Right lobe of liver (tissue), 4 donors: ENCODE data around the gene ZNF557.
"Not testable (repeated sequence)": the region's sequence is repeated elsewhere in the genome, so short reads cannot be mapped to it uniquely, and the experiment has no call there.

Experiments used
- CTCF ChIP-seq, 4 donors: fragments of 200-600 bp in 3 of 4; fragments of 450-650 bp in 1 of 4; IDR thresholded peaks; one replicate each; pipeline versions ENCODE4 v1.5.1 to v1.8.0; 2016 to 2022; ENCODE audit warnings: antibody characterized with exemption in 4 of 4, mild to moderate bottlenecking in 2 of 4
- POLR2A ChIP-seq: fragments of 450-650 bp; IDR thresholded peaks from one replicate; pipeline ENCODE4 v1.6.1; 2017; ENCODE audit warnings: antibody characterized with exemption, mild to moderate bottlenecking
- donor health status: DM: no; HTN: no; CAD: no.
- donor health status: DM: no; HTN: no; CAD: no.
- donor health status: DM: no; HTN: yes; CAD: no.

GRCh38 chr19:7028790-7029189 lies 40.7 kb upstream of the ZNF557 start:
- not testable (repeated sequence) for TF ChIP-seq POLR2A; CTCF (IDR thresholded peaks at IDR 0.05)
